Thyroid gland (tissue), 4 donors: ENCODE data around the gene GOLGA6L25.
"Not testable (repeated sequence)": the region's sequence is repeated elsewhere in the genome, so short reads cannot be mapped to it uniquely, and the experiment has no call there.

ENCODE experiments used
- POLR2A ChIP-seq, 2 donors: fragments of 450-650 bp; IDR thresholded peaks; one replicate each; pipeline ENCODE4 v1.6.1; 2017; ENCODE audit warnings: antibody characterized with exemption in 2 of 2, mild to moderate bottlenecking in 2 of 2, moderate library complexity in 1 of 2
- TF ChIP-seq, protein P1 (sequence below), 6 experiments: fragments of 200-600 bp in 3 of 6; fragments of 450-650 bp in 3 of 6; sonication (generic) in 3 of 6; IDR thresholded peaks; one replicate each; pipeline ENCODE4 v1.5.1; 2016 to 2019; ENCODE audit warnings: antibody characterized with exemption in 6 of 6, mild to moderate bottlenecking in 2 of 6, inconsistent platforms in 1 of 6, moderate library complexity in 1 of 6

DNA sequence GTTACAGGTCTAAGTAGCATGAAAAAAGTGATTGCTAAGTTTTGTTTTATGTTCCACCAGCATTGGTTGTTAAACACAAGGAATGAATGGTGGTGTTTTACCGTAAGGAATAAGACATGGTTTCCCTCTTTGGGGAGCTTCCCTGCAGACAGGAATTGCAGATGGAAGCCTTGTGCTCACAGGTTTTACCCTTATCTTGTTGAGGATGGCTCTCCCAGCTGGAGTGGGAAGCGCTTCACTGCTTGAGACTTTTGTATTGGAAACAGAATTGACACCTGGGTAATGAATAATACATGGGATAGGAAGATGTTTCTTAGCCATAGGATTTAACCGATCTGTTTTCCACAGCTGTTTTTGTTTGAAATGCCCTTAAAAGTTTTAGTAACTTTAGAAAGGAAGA lies 39.0 kb downstream of the GOLGA6L25 start:
- TF ChIP-seq, protein P1, sequence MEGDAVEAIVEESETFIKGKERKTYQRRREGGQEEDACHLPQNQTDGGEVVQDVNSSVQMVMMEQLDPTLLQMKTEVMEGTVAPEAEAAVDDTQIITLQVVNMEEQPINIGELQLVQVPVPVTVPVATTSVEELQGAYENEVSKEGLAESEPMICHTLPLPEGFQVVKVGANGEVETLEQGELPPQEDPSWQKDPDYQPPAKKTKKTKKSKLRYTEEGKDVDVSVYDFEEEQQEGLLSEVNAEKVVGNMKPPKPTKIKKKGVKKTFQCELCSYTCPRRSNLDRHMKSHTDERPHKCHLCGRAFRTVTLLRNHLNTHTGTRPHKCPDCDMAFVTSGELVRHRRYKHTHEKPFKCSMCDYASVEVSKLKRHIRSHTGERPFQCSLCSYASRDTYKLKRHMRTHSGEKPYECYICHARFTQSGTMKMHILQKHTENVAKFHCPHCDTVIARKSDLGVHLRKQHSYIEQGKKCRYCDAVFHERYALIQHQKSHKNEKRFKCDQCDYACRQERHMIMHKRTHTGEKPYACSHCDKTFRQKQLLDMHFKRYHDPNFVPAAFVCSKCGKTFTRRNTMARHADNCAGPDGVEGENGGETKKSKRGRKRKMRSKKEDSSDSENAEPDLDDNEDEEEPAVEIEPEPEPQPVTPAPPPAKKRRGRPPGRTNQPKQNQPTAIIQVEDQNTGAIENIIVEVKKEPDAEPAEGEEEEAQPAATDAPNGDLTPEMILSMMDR (IDR thresholded peaks at IDR 0.05): not testable (repeated sequence)
- not testable (repeated sequence) for TF ChIP-seq POLR2A (IDR thresholded peaks at IDR 0.05)
